ENCODE results near the gene PHETA1. TPM values are rescaled to one million over a fixed set of nuclear protein-coding genes. Genes with fewer than 3 reads are reported as not detected.

Gene PHETA1
- total and polyA plus RNA-seq, 2 experiments from 2014 or later = 5.3 to 12.9 TPM

GRCh38 chr12:111409403-111409779 lies 40.5 kb upstream of the PHETA1 start (continued):
- no peak for TF ChIP-seq ZNF462 (CRISPR knock-in tag; IDR thresholded peaks at IDR 0.05)
- no peak for TF ChIP-seq ZNF331 (CRISPR knock-in tag; IDR thresholded peaks at IDR 0.05; ENCODE audit: low read depth)
- TF ChIP-seq CREB1 (CRISPR knock-in tag; IDR thresholded peaks at IDR 0.05; ENCODE audit: low read depth) = no peak
- no peak for TF ChIP-seq POLR2AphosphoS5 (IDR thresholded peaks at IDR 0.05; ENCODE audit: low read depth)

- no peak for ATAC-seq
- peak overlapping the region; percentile 97; the same call in 1 of the 2 replicates for H3K4me2 ChIP-seq
- peaks cover 74% of the 10 kb centered on the region for H3K4me1 ChIP-seq (ENCODE audit: insufficient read depth)
- H2AFZ ChIP-seq = no peak overlapping the region
- Mint-ChIP-seq H3K4me1 (peaks cover 66% of the 10 kb centered on the region), H3K27ac (peak overlapping the region; percentile 50; the same call in 1 of the 2 replicates), H3K9me3 (no peaks in the 10 kb centered on the region), H3K27me3 (ENCODE audit: insufficient read depth, low read depth, poor library complexity) (peaks cover 25% of the 10 kb centered on the region), H3K36me3 (ENCODE audit: low read depth) (no peaks in the 10 kb centered on the region; the same call in 2 of the 3 replicates), H3K4me3 (no peak overlapping the region; the same call in 2 of the 3 replicates)
- H3K9me2 ChIP-seq (ENCODE audit: insufficient read depth) = no peaks in the 10 kb centered on the region
- peaks cover 32% of the 10 kb centered on the region for H4K20me1 ChIP-seq (replicated peaks; ENCODE audit: insufficient read depth)
- no peak overlapping the region for H3K4me3 ChIP-seq
- no peaks in the 10 kb centered on the region for H3K36me3 ChIP-seq (ENCODE audit: insufficient read depth)
- peaks cover 18% of the 10 kb centered on the region for H3F3A ChIP-seq (replicated peaks; ENCODE audit: low read depth)
- H3K27me3 ChIP-seq (ENCODE audit: insufficient read depth) = no peaks in the 10 kb centered on the region
- DNase-seq (ENCODE audit: low spot score) = no peak
- H3K79me2 ChIP-seq (replicated peaks; ENCODE audit: insufficient read depth) = peaks cover 80% of the 10 kb centered on the region
- no peak overlapping the region for H3K27ac ChIP-seq (ENCODE audit: low read depth)
- TF ChIP-seq ZNF114 (CRISPR knock-in tag; IDR thresholded peaks at IDR 0.05) (no peak), REST (IDR thresholded peaks at IDR 0.05; ENCODE audit: unreplicated experiment) (no peak)
These were observed 39.9 kb upstream of the PHETA1 start for GRCh38 chr12:111408686-111409402.

All from GM23338 (cell line).